AG04449 (cell line): ENCODE data around the gene TNFRSF1A.

ENCODE experiments used
- CTCF ChIA-PET: fragments of 350-600 bp; formaldehyde crosslinking; extraction: SDS; loops from one replicate; lab custom pipeline; 2021; ENCODE audit warnings: antibody characterized with exemption; lab: Yijun Ruan, JAX
- POLR2A ChIA-PET: fragments of 400-600, 350-600 bp; formaldehyde crosslinking; extraction: SDS; loops from one replicate; lab custom pipeline; 2020; ENCODE audit warnings: antibody characterized with exemption, inconsistent platforms; lab: Yijun Ruan, JAX
- DNase-seq: peaks from one replicate; pipeline ENCODE4 v3.0.0-alpha.2; 2010; ENCODE audit warnings: low read depth, low spot score
- H3K4me3 ChIP-seq: 2 replicates; pipeline ENCODE4 v1.5.1; 2011; ENCODE audit warnings: low read depth, mild to moderate bottlenecking, control low read depth, low read length
- CTCF ChIP-seq: IDR thresholded peaks from one replicate; pipeline ENCODE4 v1.5.1; 2011; ENCODE audit warnings: mild to moderate bottlenecking, moderate library complexity, low read length, control low read depth, inconsistent platforms; ENCODE audit not compliant: insufficient read depth; ENCODE audit errors: missing control alignments

The TNFRSF1A gene

GRCh38 chr12:6315704-6316597 is 25.9 kb downstream of the TNFRSF1A start:
- no peak for TF ChIP-seq CTCF
- ChIA-PET CTCF (interaction anchor here (0.9 to 1.9 kb wide), 2 partner anchors 9 to 149 kb away, joined by 3 to 4 read pairs; no protein-coding TSS in a partner anchor), POLR2A (interaction anchor here (1.1 kb wide), 1 partner anchor 11 kb away, joined by 3 read pairs; no protein-coding TSS in a partner anchor)
- H3K4me3 ChIP-seq = no peak overlapping the region
- no peak for DNase-seq

DNA sequence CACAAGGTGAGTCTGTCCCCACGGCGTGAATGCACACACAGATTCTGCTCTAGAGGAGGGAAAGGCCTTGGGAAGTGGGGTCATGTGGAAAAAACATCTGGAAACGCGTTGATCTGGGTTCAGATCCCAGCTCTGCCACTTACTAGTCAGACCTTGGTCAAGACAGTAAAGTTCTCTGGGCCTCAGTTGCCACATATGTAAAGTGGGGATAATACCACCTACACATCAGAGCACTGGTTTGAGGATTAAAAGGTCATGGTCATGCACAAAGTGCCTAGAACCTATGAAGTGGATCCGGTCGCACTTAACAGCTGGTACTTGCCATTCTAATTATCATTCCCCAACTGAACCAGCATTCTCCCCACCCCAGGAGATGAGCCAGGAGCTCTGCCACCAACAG is 26.7 kb downstream of the TNFRSF1A start:
- no peak overlapping the region for H3K4me3 ChIP-seq
- TF ChIP-seq CTCF = no peak
- ChIA-PET CTCF (interaction anchor here (0.9 kb wide), 1 partner anchor 150 kb away, joined by 3 read pairs; no protein-coding TSS in a partner anchor), POLR2A (no interaction called here)
- no peak for DNase-seq

GRCh38 chr12:6314776-6315175 is 27.1 kb downstream of the TNFRSF1A start:
- DNase-seq = no peak
- CTCF ChIA-PET = interaction anchor here (0.9 kb wide), 1 partner anchor 150 kb away, joined by 3 read pairs; no protein-coding TSS in a partner anchor
- POLR2A ChIA-PET = no interaction called here
- no peak overlapping the region for H3K4me3 ChIP-seq
- no peak for TF ChIP-seq CTCF

GRCh38 chr12:6313326-6313940 is 28.4 kb downstream of the TNFRSF1A start:
- no peak overlapping the region for H3K4me3 ChIP-seq
- no peak for TF ChIP-seq CTCF
- POLR2A ChIA-PET = no interaction called here

DNA sequence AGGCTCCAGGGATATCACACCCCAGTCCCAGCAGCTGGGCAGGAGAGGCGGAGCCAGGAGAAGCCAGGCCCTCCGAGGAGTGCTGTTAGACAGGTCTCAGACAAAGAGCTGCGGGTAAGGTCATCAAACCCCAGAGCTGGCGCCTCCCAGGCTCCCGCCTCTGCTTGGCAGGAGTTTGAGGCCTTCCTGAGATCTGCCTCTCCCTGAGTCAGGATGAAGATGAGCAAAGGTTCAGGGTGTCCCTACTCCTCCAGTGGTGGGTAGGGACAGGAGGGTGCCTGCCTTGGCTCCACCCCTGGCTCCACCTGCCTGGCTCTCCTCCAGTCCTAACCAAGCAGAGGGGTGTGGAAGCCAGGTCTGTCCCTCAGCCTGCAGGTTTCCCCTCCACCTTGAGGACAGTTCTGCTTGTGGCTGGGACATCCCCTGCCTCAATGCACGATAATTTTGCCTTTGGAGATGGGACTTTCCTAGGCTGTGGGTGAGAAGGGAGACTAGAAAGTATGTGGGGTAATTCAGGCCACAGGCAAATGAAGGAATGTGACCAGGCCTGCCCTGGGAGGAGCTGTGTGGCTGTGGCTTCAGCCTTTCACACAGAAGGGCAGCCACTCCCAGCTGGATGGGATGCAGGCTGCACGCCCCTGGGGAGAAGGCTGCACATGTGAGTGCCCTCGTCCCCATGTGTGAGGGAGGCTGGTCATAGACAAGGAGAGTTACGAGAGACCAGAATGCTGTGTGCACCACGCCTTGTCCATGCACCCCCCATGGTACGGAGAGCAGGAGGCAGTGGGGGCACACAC is 29.1 kb downstream of the TNFRSF1A start:
- ChIA-PET CTCF (interaction anchor here (0.7 to 3.4 kb wide), 3 partner anchors 10 to 152 kb away, joined by 3 to 12 read pairs (median 3); no protein-coding TSS in a partner anchor), POLR2A (no interaction called here)
- H3K4me3 ChIP-seq = no peak overlapping the region
- no peak for DNase-seq
- no peak for TF ChIP-seq CTCF

More at GRCh38 chr12:6313326-6313940, 28.4 kb downstream of the TNFRSF1A start:
- CTCF ChIA-PET = interaction anchor here (0.7 to 3.4 kb wide), 3 partner anchors 9 to 152 kb away, joined by 3 to 12 read pairs (median 3); no protein-coding TSS in a partner anchor
- DNase-seq = no peak
